ENCODE measurements around the gene SPATA24.

- TF ChIP-seq CTCF (IDR thresholded peaks at IDR 0.05) = no peak
- no peak for TF ChIP-seq POLR2A (IDR thresholded peaks at IDR 0.05)
These were observed 31.8 kb upstream of the SPATA24 start for GRCh38 chr5:139435676-139436075.

Data from stomach (tissue), 4 donors.